GM12875 (cell line): ENCODE measurements around the gene SH3TC2.

Experiments
- H3K4me3 ChIP-seq: one replicate; pipeline ENCODE4 v1.5.1; 2011; ENCODE audit warnings: low read depth, low read length, control low read depth
- CTCF ChIP-seq: IDR thresholded peaks from 2 replicates; pipeline ENCODE4 v1.5.1; 2011; ENCODE audit warnings: low read depth, mild to moderate bottlenecking, control low read depth, inconsistent platforms, low read length, moderate library complexity, borderline replicate concordance; ENCODE audit not compliant: insufficient read depth

The SH3TC2 gene

GRCh38 chr5:149061341-149061740 lies 1.5 kb downstream of the SH3TC2 start:
- H3K4me3 ChIP-seq: no peak overlapping the region
- no peak for TF ChIP-seq CTCF

DNA sequence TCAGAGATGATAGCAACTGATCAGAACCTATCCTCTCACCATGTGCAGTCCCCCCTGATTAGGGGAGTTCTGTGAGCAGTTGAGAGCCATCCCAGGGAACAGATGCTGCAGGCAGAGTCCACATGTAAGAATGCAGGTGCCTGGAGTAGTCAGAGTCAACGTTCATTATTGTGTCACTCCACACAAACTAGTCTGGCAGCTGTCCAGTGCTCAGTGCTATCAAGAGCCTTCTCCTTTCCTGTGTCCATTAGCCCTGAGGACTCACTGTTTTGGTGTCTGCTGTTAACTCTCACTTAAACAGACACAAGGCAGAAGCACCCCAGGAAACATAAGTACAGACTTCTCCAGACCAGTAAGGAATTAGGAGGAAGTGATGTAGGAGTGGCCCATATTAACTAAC lies 2.5 kb downstream of the SH3TC2 start:
- no peak overlapping the region for H3K4me3 ChIP-seq
- TF ChIP-seq CTCF: no peak

GRCh38 chr5:149056616-149057165 lies 6.2 kb downstream of the SH3TC2 start:
- no peak overlapping the region for H3K4me3 ChIP-seq
- no peak for TF ChIP-seq CTCF

DNA sequence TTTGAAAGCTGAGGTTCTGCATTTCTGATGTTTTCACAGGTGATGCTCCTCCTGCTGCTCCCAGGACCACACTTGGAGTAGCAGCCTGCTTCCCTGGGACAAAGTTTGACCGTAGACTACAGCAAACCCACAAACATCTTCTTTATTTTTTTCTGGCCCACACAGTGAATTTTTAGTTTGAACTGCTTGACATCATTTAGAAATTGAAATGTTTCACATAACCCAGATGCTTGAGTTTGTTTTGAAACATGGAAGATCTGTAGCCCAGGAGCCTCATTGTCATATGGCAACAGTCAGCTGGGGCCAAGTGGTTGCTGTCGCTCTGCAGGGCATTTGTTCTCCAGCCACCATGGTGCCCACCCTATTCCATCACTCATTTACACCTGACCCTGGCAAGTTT lies 8.4 kb downstream of the SH3TC2 start:
- no peak for TF ChIP-seq CTCF
- H3K4me3 ChIP-seq: no peak overlapping the region

- no peak overlapping the region for H3K4me3 ChIP-seq
- TF ChIP-seq CTCF: no peak
Measured at GRCh38 chr5:149053072-149053695, 9.7 kb downstream of the SH3TC2 start.

DNA sequence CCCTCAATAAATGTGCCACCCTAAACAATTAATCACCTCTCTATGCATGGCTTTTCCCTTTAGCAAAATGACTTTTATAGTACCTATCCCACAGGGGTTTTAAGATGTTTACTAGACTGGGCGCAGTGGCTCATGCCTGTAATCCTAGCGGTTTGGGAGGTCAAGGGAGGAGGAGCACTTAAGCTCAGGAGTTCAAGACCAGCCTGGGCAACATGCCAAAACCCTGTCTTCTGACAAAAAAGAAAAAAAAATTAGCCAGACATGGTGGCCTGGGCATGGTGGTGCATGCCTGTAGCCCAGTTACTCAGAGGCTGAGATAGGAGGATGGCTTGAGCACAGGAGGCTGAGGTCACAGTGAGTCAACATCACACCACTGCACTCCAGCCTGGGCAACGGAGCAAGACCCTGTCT lies 13.5 kb downstream of the SH3TC2 start:
- TF ChIP-seq CTCF: no peak

GRCh38 chr5:149048811-149049210 lies 14.1 kb downstream of the SH3TC2 start:
- H3K4me3 ChIP-seq: no peak overlapping the region
- no peak for TF ChIP-seq CTCF

More for the DNA sequence above, 13.5 kb downstream of the SH3TC2 start:
- H3K4me3 ChIP-seq: no peak overlapping the region
